ENCODE data around the gene PPP1R13B. TPM values are rescaled to one million over a fixed set of nuclear protein-coding genes. Genes with fewer than 3 reads are reported as not detected.

PPP1R13B gene
- polyA plus RNA-seq, 3 donors = 28.4 to 30.9 (median 29.4) TPM

GRCh38 chr14:103732868-103733620 is 114.3 kb downstream of the PPP1R13B start:
- no peak for DNase-seq (ENCODE audit: low read depth in 3 of 3, low spot score in 2 of 3)

DNA sequence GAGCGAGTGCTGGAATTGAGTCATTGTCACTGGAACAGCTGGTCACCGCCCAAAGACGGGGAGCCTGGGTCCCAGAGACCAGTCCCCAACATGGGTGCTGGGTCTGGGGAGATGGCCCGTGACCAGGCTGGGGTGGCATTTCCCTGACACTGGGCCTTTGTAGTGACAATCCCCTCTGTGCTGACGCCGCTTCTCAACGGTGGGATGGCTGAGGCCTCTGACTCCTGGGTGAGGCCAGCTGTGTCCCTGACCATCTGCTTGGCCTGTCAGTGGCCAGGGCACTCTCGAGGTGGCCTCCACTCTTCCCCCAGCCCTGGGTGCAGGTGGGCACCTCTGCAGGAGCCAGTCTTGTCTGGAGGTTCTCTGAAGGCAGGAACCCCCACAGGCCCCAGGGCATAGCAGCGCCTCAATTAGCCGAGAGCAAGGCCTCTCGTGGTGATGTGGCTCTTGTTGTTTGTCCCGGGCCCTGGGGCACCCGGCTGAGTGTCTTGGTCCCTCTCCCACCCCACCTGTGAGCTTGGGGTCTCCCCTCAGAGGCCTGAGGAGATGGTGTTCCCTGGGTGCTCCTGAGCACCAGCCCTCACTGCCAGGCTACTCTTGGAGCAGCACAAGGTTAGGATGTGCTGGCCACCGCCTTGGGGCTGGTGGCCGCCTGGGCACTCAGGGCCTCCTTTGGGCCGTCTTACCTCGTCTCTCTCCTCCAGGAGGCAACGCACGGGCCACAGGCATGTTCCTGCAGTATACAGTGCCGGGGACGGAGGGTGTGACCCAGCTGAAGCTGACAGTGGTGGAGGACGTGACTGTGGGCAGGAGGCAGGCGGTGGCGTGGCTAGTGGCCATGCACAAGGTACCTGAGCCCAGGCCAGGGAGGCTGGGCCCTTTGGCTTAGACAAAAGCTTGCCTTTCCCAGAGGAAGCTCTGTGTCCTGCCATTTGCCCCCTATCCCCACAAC is 115.2 kb downstream of the PPP1R13B start:
- no peak for DNase-seq (ENCODE audit: low read depth in 3 of 3, low spot score in 2 of 3)

DNA sequence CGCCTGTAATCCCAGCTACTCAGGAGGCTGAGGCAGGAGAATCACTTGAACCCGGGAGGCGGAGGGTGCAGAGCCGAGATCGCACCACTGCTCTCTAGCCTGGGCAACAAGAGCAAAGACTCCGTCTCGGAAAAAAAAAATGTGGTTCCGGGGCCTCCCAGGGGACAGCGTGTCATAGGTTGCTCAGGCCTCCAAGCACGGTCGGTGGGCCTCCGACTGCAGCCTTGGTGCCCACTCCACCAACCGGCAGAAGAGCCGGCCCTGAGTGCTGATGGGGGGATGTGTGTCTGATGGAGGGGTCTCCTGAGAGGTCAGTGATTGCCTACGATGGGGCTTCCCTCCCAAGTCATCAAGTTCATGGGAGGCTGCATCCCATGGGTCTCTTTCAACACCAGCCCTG is 115.9 kb downstream of the PPP1R13B start:
- DNase-seq (ENCODE audit: low read depth in 3 of 3, low spot score in 2 of 3) = no peak

- no peak for DNase-seq (ENCODE audit: low read depth in 3 of 3, low spot score in 2 of 3)
Measured at GRCh38 chr14:103730490-103731035, 116.8 kb downstream of the PPP1R13B start.

DNA sequence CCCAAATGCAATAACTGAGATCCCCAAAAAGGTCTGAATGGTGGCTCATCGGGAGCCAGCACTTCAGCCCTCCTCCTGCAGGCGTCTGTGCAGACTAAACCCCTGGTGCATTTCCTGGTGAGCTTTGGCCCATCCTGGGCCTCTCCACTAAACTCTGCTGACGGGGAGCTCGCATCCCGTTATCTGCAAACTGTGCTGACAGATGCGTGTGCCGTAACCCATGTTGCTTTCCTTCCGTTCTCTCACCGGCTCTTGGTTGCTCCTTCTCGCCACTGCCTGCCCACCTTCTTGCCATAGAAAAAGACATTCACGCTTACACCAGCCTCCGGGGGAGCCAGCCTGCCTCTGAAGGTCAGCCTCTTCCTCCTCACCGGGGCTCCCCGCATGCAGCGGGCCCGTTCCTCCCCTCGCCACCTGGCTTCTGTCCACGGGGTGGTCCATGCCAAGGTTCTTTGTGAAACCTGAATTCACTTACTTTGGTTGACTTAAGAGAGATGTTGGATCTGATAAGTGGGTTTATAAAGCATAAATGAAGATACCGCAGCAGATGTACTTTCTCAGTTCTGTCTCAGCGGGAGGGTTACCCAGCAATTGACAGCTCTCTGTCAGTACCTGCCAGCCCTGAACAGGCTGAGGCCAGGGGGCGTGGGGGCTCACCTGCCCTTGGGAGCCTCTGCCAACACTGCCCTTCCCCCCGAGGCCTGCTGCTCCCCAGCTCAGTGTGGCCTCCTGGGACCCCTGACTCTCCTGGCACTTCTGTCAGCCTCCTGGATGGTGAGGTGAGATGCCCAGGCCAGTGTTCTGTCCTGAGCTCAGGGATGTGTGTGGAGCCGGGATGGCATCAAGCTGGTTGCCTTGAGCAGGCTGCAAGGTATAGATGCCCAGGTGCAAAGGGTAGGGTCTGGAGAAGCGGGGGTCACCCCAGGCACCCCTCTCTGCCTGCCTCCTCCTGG is 117.6 kb downstream of the PPP1R13B start:
- no peak for DNase-seq (ENCODE audit: low read depth in 3 of 3, low spot score in 2 of 3)

DNA sequence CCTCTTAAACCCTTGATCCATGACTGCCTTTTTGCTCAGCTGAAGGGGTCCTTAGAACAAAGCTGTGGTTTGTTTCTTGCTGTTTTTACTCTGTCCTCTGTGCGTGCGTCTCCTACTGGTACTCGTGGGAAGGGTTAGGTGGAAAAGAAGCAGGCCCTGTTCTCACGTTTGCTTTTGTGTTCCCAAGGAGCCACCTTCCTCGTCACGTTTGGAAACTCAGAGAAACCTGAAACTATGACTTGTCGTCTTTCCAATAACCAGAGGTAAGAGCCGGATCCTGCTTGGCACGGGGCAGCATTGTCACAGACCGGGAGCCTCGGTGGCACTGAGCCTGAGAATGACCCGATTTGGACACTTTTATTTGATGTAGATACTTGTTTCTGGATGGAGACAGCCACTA is 118.7 kb downstream of the PPP1R13B start:
- DNase-seq (ENCODE audit: low read depth in 3 of 3, low spot score in 2 of 3) = no peak

DNA sequence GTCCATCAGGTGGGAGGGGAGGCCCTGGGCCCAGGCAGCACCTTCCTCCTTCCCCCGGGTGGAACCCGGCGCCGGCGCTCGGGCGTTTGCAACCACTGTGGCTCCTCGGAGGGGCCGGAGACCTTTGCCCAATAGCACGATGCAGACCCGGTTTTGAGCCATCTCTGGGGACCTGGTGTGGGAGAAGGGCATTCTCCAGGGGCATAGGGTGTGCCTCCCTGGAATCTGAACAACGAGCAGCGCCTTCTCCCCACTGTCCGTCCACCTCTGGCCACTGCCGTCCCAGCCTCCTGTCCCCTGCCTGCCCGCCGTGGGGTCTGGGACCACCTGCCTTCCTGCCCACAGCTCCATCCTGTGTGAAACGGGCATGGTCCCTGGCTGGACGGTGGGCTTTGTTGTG is 119.2 kb downstream of the PPP1R13B start:
- no peak for DNase-seq (ENCODE audit: low read depth in 3 of 3, low spot score in 2 of 3)

DNA sequence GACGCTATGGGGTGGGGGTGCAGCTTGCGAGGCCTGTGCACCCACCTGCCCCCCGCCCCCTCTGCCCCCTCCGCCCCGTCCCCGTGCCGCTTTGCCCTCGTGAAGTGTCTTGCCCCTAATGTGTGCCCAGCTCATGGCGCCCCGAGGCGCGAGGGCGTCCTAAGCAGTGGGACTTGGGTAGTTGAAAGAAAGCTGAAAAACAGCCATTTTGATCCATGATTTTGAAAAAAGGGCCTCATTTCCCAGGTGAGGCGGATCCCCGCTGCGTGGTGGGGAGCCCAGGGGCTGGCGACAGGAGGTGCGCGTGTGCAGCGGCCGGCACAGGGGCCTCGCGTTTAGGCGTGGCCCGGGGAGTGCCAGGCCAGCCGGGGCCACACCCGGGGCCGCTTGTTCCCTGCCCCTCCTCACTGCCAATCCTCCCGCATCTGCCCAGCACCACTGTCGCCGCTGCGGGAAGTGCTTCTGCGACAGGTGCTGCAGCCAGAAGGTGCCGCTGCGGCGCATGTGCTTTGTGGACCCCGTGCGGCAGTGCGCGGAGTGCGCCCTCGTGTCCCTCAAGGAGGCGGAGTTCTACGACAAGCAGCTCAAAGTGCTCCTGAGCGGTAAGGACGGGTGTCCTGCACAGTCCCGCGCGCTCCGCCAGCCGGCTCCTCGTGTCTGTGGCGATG is 119.9 kb downstream of the PPP1R13B start:
- DNase-seq (ENCODE audit: low read depth in 3 of 3, low spot score in 2 of 3) = no peak

DNA sequence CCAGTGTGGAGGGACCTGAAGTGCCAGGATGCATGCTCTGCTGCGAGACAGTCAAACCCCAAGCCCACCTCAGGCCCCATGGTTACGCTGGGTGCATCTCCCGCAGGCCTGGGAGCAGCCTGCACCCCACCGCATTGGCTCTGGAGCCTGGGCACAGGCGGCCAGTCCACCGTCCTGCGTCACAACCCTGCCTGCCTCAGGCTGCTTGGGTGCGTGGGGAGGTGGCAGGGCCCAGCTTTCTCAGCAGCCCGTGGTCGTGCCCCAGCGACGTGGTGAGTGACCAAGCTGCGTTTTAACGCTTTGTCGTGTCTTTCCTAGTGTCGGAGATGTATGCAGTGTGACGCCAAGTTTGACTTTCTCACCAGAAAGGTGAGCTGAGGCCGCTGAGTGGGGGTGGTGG is 120.9 kb downstream of the PPP1R13B start:
- DNase-seq (ENCODE audit: low read depth in 3 of 3, low spot score in 2 of 3) = no peak

- no peak for DNase-seq (ENCODE audit: low read depth in 3 of 3, low spot score in 2 of 3)
Measured at GRCh38 chr14:103725739-103726395, 121.5 kb downstream of the PPP1R13B start.

- DNase-seq (ENCODE audit: low read depth in 3 of 3, low spot score in 2 of 3) = no peak
Measured at GRCh38 chr14:103725001-103725682, 122.2 kb downstream of the PPP1R13B start.

DNA sequence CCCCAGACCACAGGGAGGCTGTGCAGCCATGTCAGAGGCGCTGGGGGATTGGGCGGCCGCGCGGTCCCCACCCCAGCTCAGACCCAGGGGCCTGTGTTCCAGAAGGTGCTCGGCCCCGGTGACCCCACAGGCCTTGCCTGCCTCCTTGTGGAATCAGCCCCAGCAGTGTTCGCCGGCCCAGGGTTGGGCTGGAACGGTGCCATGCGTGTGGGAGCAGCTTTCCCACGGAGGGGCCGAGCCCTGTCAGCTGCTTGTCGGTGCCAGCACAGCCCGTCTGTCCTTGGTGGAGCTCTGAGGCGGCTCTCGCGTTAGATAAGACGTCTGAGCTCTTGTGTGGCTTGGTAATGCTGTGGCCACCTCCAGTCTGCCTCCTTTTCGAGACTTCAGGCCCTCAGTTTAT is 123.3 kb downstream of the PPP1R13B start:
- no peak for DNase-seq (ENCODE audit: low read depth in 3 of 3, low spot score in 2 of 3)

GRCh38 chr14:103723748-103724081 is 123.7 kb downstream of the PPP1R13B start:
- no peak for DNase-seq (ENCODE audit: low read depth in 3 of 3, low spot score in 2 of 3)

- no peak for DNase-seq (ENCODE audit: low read depth in 3 of 3, low spot score in 2 of 3)
Measured at GRCh38 chr14:103721334-103722120, 125.8 kb downstream of the PPP1R13B start.

- DNase-seq (ENCODE audit: low read depth in 3 of 3, low spot score in 2 of 3) = no peak
Measured at GRCh38 chr14:103719751-103720150, 127.6 kb downstream of the PPP1R13B start.

GRCh38 chr14:103718572-103718971 is 128.8 kb downstream of the PPP1R13B start:
- no peak for DNase-seq (ENCODE audit: low read depth in 3 of 3, low spot score in 2 of 3)

GRCh38 chr14:103716899-103717411 is 130.4 kb downstream of the PPP1R13B start:
- DNase-seq (ENCODE audit: low read depth in 3 of 3, low spot score in 2 of 3) = no peak
